IPS-18a (cell line): ENCODE measurements around the gene ADAMTS16.

Source experiments
- H3K27ac ChIP-seq: one replicate; pipeline ENCODE4 v1.5.1; 2013; ENCODE audit warnings: low read length
- H3K27me3 ChIP-seq: one replicate; pipeline ENCODE4 v1.6.1; 2013; ENCODE audit warnings: mild to moderate bottlenecking, low read length; ENCODE audit not compliant: control insufficient read depth, insufficient read depth
- H3K36me3 ChIP-seq: one replicate; pipeline ENCODE4 v1.6.1; 2013; ENCODE audit warnings: low read depth, low read length; ENCODE audit not compliant: control insufficient read depth
- H3K4me1 ChIP-seq: one replicate; pipeline ENCODE4 v1.6.1; 2013; ENCODE audit warnings: low read depth, low read length; ENCODE audit not compliant: control insufficient read depth
- H3K4me3 ChIP-seq: one replicate; pipeline ENCODE4 v1.5.1; 2013; ENCODE audit warnings: low read length
- H3K9ac ChIP-seq: one replicate; pipeline ENCODE4 v1.6.1; 2013; ENCODE audit warnings: mild to moderate bottlenecking, low read length, moderate library complexity
- H3K9me3 ChIP-seq: one replicate; pipeline ENCODE4 v1.6.1; 2013; ENCODE audit warnings: low read depth, low read length; ENCODE audit not compliant: control insufficient read depth

ADAMTS16 gene

GRCh38 chr5:5191906-5192305 is 51.8 kb downstream of the ADAMTS16 start:
- Histone ChIP-seq H3K4me1 (no peaks in the 10 kb centered on the region), H3K27me3 (no peaks in the 10 kb centered on the region), H3K4me3 (no peak overlapping the region), H3K9me3 (no peaks in the 10 kb centered on the region), H3K36me3 (no peaks in the 10 kb centered on the region), H3K9ac (no peak overlapping the region), H3K27ac (no peak overlapping the region)

GRCh38 chr5:5192681-5193080 is 52.6 kb downstream of the ADAMTS16 start:
- Histone ChIP-seq H3K4me1 (no peaks in the 10 kb centered on the region), H3K27me3 (no peaks in the 10 kb centered on the region), H3K36me3 (no peaks in the 10 kb centered on the region), H3K4me3 (no peak overlapping the region), H3K9me3 (no peaks in the 10 kb centered on the region), H3K27ac (no peak overlapping the region), H3K9ac (no peak overlapping the region)

GRCh38 chr5:5195128-5195918 is 55.2 kb downstream of the ADAMTS16 start:
- Histone ChIP-seq H3K27me3 (no peaks in the 10 kb centered on the region), H3K9ac (no peak overlapping the region), H3K9me3 (no peaks in the 10 kb centered on the region), H3K4me3 (no peak overlapping the region), H3K27ac (no peak overlapping the region), H3K4me1 (peaks cover 14% of the 10 kb centered on the region), H3K36me3 (no peaks in the 10 kb centered on the region)

- Histone ChIP-seq H3K9me3 (no peaks in the 10 kb centered on the region), H3K36me3 (no peaks in the 10 kb centered on the region), H3K4me1 (peaks cover 14% of the 10 kb centered on the region), H3K27me3 (no peaks in the 10 kb centered on the region), H3K9ac (no peak overlapping the region), H3K27ac (no peak overlapping the region), H3K4me3 (no peak overlapping the region)
These were observed 58.0 kb downstream of the ADAMTS16 start for GRCh38 chr5:5198135-5198534.

GRCh38 chr5:5198815-5199214 is 58.7 kb downstream of the ADAMTS16 start:
- H3K36me3 ChIP-seq: no peaks in the 10 kb centered on the region
- no peak overlapping the region for H3K27ac ChIP-seq
- H3K9ac ChIP-seq: no peak overlapping the region
- peaks cover 14% of the 10 kb centered on the region for H3K4me1 ChIP-seq
- no peaks in the 10 kb centered on the region for H3K9me3 ChIP-seq
- H3K4me3 ChIP-seq: no peak overlapping the region
- no peaks in the 10 kb centered on the region for H3K27me3 ChIP-seq

- Histone ChIP-seq H3K9ac (no peak overlapping the region), H3K36me3 (no peaks in the 10 kb centered on the region), H3K4me1 (peaks cover 14% of the 10 kb centered on the region), H3K27ac (no peak overlapping the region), H3K27me3 (no peaks in the 10 kb centered on the region), H3K4me3 (no peak overlapping the region), H3K9me3 (no peaks in the 10 kb centered on the region)
These were observed 59.4 kb downstream of the ADAMTS16 start for GRCh38 chr5:5199495-5199894.

- Histone ChIP-seq H3K36me3 (no peaks in the 10 kb centered on the region), H3K4me3 (no peak overlapping the region), H3K9ac (no peak overlapping the region), H3K27ac (no peak overlapping the region), H3K4me1 (peaks cover 14% of the 10 kb centered on the region), H3K27me3 (no peaks in the 10 kb centered on the region), H3K9me3 (no peaks in the 10 kb centered on the region)
These were observed 60.0 kb downstream of the ADAMTS16 start for GRCh38 chr5:5200133-5200532.

GRCh38 chr5:5202321-5202720 is 62.2 kb downstream of the ADAMTS16 start:
- Histone ChIP-seq H3K36me3 (no peaks in the 10 kb centered on the region), H3K4me3 (no peak overlapping the region), H3K27ac (no peak overlapping the region), H3K27me3 (no peaks in the 10 kb centered on the region), H3K4me1 (peaks cover 14% of the 10 kb centered on the region), H3K9ac (no peak overlapping the region), H3K9me3 (no peaks in the 10 kb centered on the region)

GRCh38 chr5:5203451-5203850 is 63.3 kb downstream of the ADAMTS16 start:
- H3K4me1 ChIP-seq: peaks cover 14% of the 10 kb centered on the region
- H3K9me3 ChIP-seq: no peaks in the 10 kb centered on the region
- H3K9ac ChIP-seq: no peak overlapping the region
- no peaks in the 10 kb centered on the region for H3K36me3 ChIP-seq
- H3K27ac ChIP-seq: no peak overlapping the region
- no peaks in the 10 kb centered on the region for H3K27me3 ChIP-seq
- no peak overlapping the region for H3K4me3 ChIP-seq

- no peak overlapping the region for H3K27ac ChIP-seq
- H3K4me3 ChIP-seq: no peak overlapping the region
- no peaks in the 10 kb centered on the region for H3K27me3 ChIP-seq
- no peaks in the 10 kb centered on the region for H3K9me3 ChIP-seq
- no peak overlapping the region for H3K9ac ChIP-seq
- no peaks in the 10 kb centered on the region for H3K4me1 ChIP-seq
- H3K36me3 ChIP-seq: peaks cover 3% of the 10 kb centered on the region
These were observed 67.7 kb downstream of the ADAMTS16 start for GRCh38 chr5:5207828-5208227.

- peaks cover 3% of the 10 kb centered on the region for H3K36me3 ChIP-seq
- H3K4me1 ChIP-seq: no peaks in the 10 kb centered on the region
- no peaks in the 10 kb centered on the region for H3K27me3 ChIP-seq
- H3K27ac ChIP-seq: no peak overlapping the region
- H3K4me3 ChIP-seq: no peak overlapping the region
- H3K9ac ChIP-seq: no peak overlapping the region
- no peaks in the 10 kb centered on the region for H3K9me3 ChIP-seq
These were observed 69.0 kb downstream of the ADAMTS16 start for GRCh38 chr5:5209089-5209488.
